ENCODE data around the gene TMX2. TPM values are rescaled to one million over a fixed set of nuclear protein-coding genes. Genes with fewer than 3 reads are reported as not detected.

TMX2 gene
- total RNA-seq (2021): 124 and 138 TPM in 2 replicates
- percentile 97 among the genes with signal in this experiment for Bru-seq, nascent RNA
- BruChase-seq, experiment 1, labeled RNA remaining after a 2-hour chase: percentile 100 among the genes with signal in this experiment
- percentile 100 among the genes with signal in this experiment for BruChase-seq, experiment 2, labeled RNA remaining after a 6-hour chase
- long read RNA-seq, transcript TMX2-201 (8 exons, 1,631 nt): major isoform, 293 of 394 reads
- long read RNA-seq, transcript TMX2-207 (8 exons, 1,697 nt): minor isoform, 11 of 394 reads
- long read RNA-seq, transcript TMX2-202 (7 exons, 1,521 nt): minor isoform, 55 of 394 reads
- long read RNA-seq, partial matches to known transcripts: 5 of 394 reads
- long read RNA-seq, other reads (novel, unspliced or antisense): 28 of 394 reads

GRCh38 chr11:57712256-57713150, at the start of gene TMX2:
Gene TMX2, plus strand, starts transcription at chr11:57712593. Its CDS starts 26 bp downstream, at chr11:57712619.
- intact Hi-C loops (cut with micrococcal nuclease; ENCODE audit: unreplicated experiment): loop anchor here (1.0 to 2.0 kb wide), 7 partner anchors 21 to 866 kb away; partner anchors contain the start of genes CTNND1, SELENOH and TIMM10
- Histone ChIP-seq H2AFZ (peak within 1 kb of the TSS; percentile 84), H3K36me3 (ENCODE audit: low read depth) (0 out of 2 replicates have a peak, but pooled peaks cover 9% of the 10 kb centered on the region), H3K4me2 (peak within 1 kb of the TSS; percentile 99), H3K4me3 (peak within 1 kb of the TSS; percentile 97), H3F3A (ENCODE audit: insufficient read depth, low read depth) (peaks cover 23% of the 10 kb centered on the region; the same call in 1 of the 2 replicates), H4K20me1 (ENCODE audit: insufficient read depth) (peaks cover 16% of the 10 kb centered on the region; the same call in 1 of the 2 replicates), H3K27me3 (ENCODE audit: insufficient read depth, low read depth) (no peaks in the 10 kb centered on the region), H3K9me2 (ENCODE audit: insufficient read depth) (no peaks in the 10 kb centered on the region), H3K9me3 (ENCODE audit: insufficient read depth, low read depth) (no peaks in the 10 kb centered on the region), H3K79me2 (ENCODE audit: low read depth) (peaks cover 55% of the 10 kb centered on the region), H3K4me1 (replicated peaks; ENCODE audit: insufficient read depth) (peaks cover 25% of the 10 kb centered on the region), H3K27ac (peak within 1 kb of the TSS; percentile 75)
- TF ChIP-seq CTCF (conservative IDR thresholded peaks at IDR 0.05) (no peak), EZH2 (IDR thresholded peaks at IDR 0.05; ENCODE audit: low read depth) (no peak)
- POLR2A ChIA-PET (ENCODE audit: unreplicated experiment): interaction anchor here (0.6 to 1.1 kb wide), 15 partner anchors 9 to 1968 kb away, joined by 3 to 25 read pairs (median 4); partner anchors contain the start of gene SELENOH
- peak; percentile 94 to 100 for DNase-seq
- TSS peak; percentile 61 for BruUV-seq (replicated peaks)
- CTCF ChIA-PET: interaction anchor here (0.6 to 1.2 kb wide), 4 partner anchors 49 to 88 kb away, joined by 3 to 9 read pairs (median 7); no protein-coding TSS in a partner anchor

- no peaks in the 10 kb centered on the region for H3K27me3 ChIP-seq (ENCODE audit: insufficient read depth, low read depth)
- no peak overlapping the region for H3K4me3 ChIP-seq
- TF ChIP-seq CTCF (conservative IDR thresholded peaks at IDR 0.05): peak; percentile 66
- TF ChIP-seq EZH2 (IDR thresholded peaks at IDR 0.05; ENCODE audit: low read depth): no peak
- no peak overlapping the region for H3K4me2 ChIP-seq
- no peak overlapping the region for H2AFZ ChIP-seq
- H3K9me3 ChIP-seq (ENCODE audit: insufficient read depth, low read depth): no peaks in the 10 kb centered on the region
- no peak overlapping the region for H3K27ac ChIP-seq
- H3K9me2 ChIP-seq (ENCODE audit: insufficient read depth): no peaks in the 10 kb centered on the region
- H3K4me1 ChIP-seq (replicated peaks; ENCODE audit: insufficient read depth): peaks cover 8% of the 10 kb centered on the region
- BruUV-seq (replicated peaks): no TSS peak
- H3F3A ChIP-seq (ENCODE audit: insufficient read depth, low read depth): peaks cover 26% of the 10 kb centered on the region; the same call in 1 of the 2 replicates
- intact Hi-C loops (cut with micrococcal nuclease; ENCODE audit: unreplicated experiment): loop anchor here (2.0 to 10.0 kb wide), 4 partner anchors 338 to 1482 kb away; partner anchors contain the start of genes FAM111A and TNKS1BP1
- POLR2A ChIA-PET (ENCODE audit: unreplicated experiment): interaction anchor here (0.6 kb wide), 3 partner anchors 31 to 112 kb away, joined by 3 to 6 read pairs (median 4); no protein-coding TSS in a partner anchor
- peaks cover 26% of the 10 kb centered on the region; the same call in 1 of the 2 replicates for H3K36me3 ChIP-seq (ENCODE audit: low read depth)
- CTCF ChIA-PET: interaction anchor here (0.6 to 1.5 kb wide), 4 partner anchors 137 to 861 kb away, joined by 3 to 11 read pairs (median 5); no protein-coding TSS in a partner anchor
- DNase-seq: peak; percentile 63 to 66
- no peaks in the 10 kb centered on the region for H4K20me1 ChIP-seq (ENCODE audit: insufficient read depth)
- H3K79me2 ChIP-seq (ENCODE audit: low read depth): peaks cover 23% of the 10 kb centered on the region
Measured at GRCh38 chr11:57662893-57663292, 49.5 kb upstream of the TMX2 start.

GRCh38 chr11:57663975-57664374, 48.4 kb upstream of the TMX2 start:
- Histone ChIP-seq H3K4me3 (no peak overlapping the region), H3K9me3 (ENCODE audit: insufficient read depth, low read depth) (no peaks in the 10 kb centered on the region), H3K27ac (no peak overlapping the region), H2AFZ (no peak overlapping the region), H4K20me1 (ENCODE audit: insufficient read depth) (no peaks in the 10 kb centered on the region), H3K4me2 (no peak overlapping the region), H3F3A (ENCODE audit: insufficient read depth, low read depth) (peaks cover 34% of the 10 kb centered on the region), H3K36me3 (ENCODE audit: low read depth) (peaks cover 26% of the 10 kb centered on the region; the same call in 1 of the 2 replicates), H3K4me1 (replicated peaks; ENCODE audit: insufficient read depth) (peaks cover 8% of the 10 kb centered on the region), H3K27me3 (ENCODE audit: insufficient read depth, low read depth) (no peaks in the 10 kb centered on the region), H3K9me2 (ENCODE audit: insufficient read depth) (no peaks in the 10 kb centered on the region), H3K79me2 (ENCODE audit: low read depth) (peaks cover 22% of the 10 kb centered on the region)
- intact Hi-C loops (cut with micrococcal nuclease; ENCODE audit: unreplicated experiment): loop anchor here (2.0 to 10.0 kb wide), 4 partner anchors 339 to 1481 kb away; partner anchors contain the start of genes FAM111A and TNKS1BP1
- POLR2A ChIA-PET (ENCODE audit: unreplicated experiment): no interaction called here
- DNase-seq: no peak
- TF ChIP-seq CTCF (conservative IDR thresholded peaks at IDR 0.05): no peak
- no peak for TF ChIP-seq EZH2 (IDR thresholded peaks at IDR 0.05; ENCODE audit: low read depth)
- CTCF ChIA-PET: no interaction called here
- no TSS peak for BruUV-seq (replicated peaks)

Measured in PC-9 (cell line).